A549 (cell line): ENCODE results near the gene CRIP3. TPM values are rescaled to one million over a fixed set of nuclear protein-coding genes. Genes with fewer than 3 reads are reported as not detected.
A peak's percentile ranks its signal among the peaks of the same experiment; 100 is the strongest.

ENCODE experiments used
- ATAC-seq, 2 experiments: fragments of 200-7000 bp in 1 of 2; fragments of >200 bp in 1 of 2; cut with Nextera tagmentation in 1 of 2; cut with Tn5 transposase in 1 of 2; 3 replicates each; pipeline versions ENCODE4 v1.8.0 to v1.9.1; 2018 to 2020; ENCODE audit warnings: mild to moderate bottlenecking in 1 of 2, moderate library complexity in 1 of 2
- CTCF ChIA-PET: fragments of 300-600 bp; sonication (Branson Sonifier 250); formaldehyde crosslinking; extraction: SDS; loops from one replicate; lab custom pipeline; 2021; ENCODE audit warnings: antibody characterized with exemption, inconsistent platforms; lab: Yijun Ruan, JAX
- POLR2A ChIA-PET: fragments of 350-600 bp; formaldehyde crosslinking; extraction: SDS; loops from one replicate; lab custom pipeline; 2021; ENCODE audit warnings: antibody characterized with exemption, inconsistent platforms; lab: Yijun Ruan, JAX
- DNase-seq, 2 experiments: peaks; one replicate each; pipeline versions ENCODE4 v3.0.0 to v3.0.0-alpha.2; 2011 to 2016; ENCODE audit warnings: low read depth in 1 of 2, low spot score in 1 of 2
- FAIRE-seq: peaks from 2 replicates; lab custom pipeline; 2011; peaks lifted over from hg19 to GRCh38; lab: Jason Lieb, UNC
- H3K27ac ChIP-seq, 2 experiments: fragments of >200 bp; sonication (Bioruptor Twin); formaldehyde crosslinking; 3 replicates each; pipeline ENCODE4 v1.5.1; 2016 to 2017
- H3K4me1 ChIP-seq: fragments of >200 bp; sonication (Bioruptor Twin); formaldehyde crosslinking; 3 replicates; pipeline ENCODE4 v1.6.1; 2016
- H3K4me2 ChIP-seq: fragments of >200 bp; sonication (Bioruptor Twin); formaldehyde crosslinking; 3 replicates; pipeline ENCODE4 v1.6.1; 2016
- H3K4me3 ChIP-seq: fragments of >200 bp; sonication (Bioruptor Twin); formaldehyde crosslinking; 3 replicates; pipeline ENCODE4 v1.5.1; 2016
- H3K9me3 ChIP-seq: fragments of >200 bp; sonication (Bioruptor Twin); formaldehyde crosslinking; 3 replicates; pipeline ENCODE4 v1.6.1; 2016
- CBX2 ChIP-seq: fragments of 200-600 bp; sonication (generic); IDR thresholded peaks from 2 replicates; pipeline ENCODE4 v1.6.1; 2016; ENCODE audit warnings: low read depth, mild to moderate bottlenecking, borderline replicate concordance
- CEBPB ChIP-seq, 2 experiments: fragments of >200 bp in 1 of 2; sonication (Bioruptor Twin) in 1 of 2; formaldehyde crosslinking in 1 of 2; IDR thresholded peaks; 2 replicates each; pipeline ENCODE4 v1.6.1; 2012 to 2016
- EHF ChIP-seq: fragments of 250-450 bp; sonication (Bioruptor Pico); IDR thresholded peaks from 2 replicates; pipeline ENCODE4 v1.5.0; 2020; ENCODE audit warnings: mild to moderate bottlenecking
- FOXS1 ChIP-seq: fragments of 250-450 bp; sonication (Bioruptor Pico); IDR thresholded peaks from 2 replicates; pipeline ENCODE4 v1.5.0; 2020; ENCODE audit warnings: mild to moderate bottlenecking, moderate library complexity
- HDAC2 ChIP-seq: fragments of 200-600 bp; sonication (generic); IDR thresholded peaks from 2 replicates; pipeline ENCODE4 v1.6.1; 2016
- JUN ChIP-seq, 2 experiments: fragments of >200 bp; sonication (Bioruptor Twin); formaldehyde crosslinking; IDR thresholded peaks; 2 replicates in 1 of 2; 3 replicates in 1 of 2; pipeline ENCODE4 v1.6.1; 2016 to 2017
- KDM1A ChIP-seq: fragments of 200-600 bp; sonication (generic); IDR thresholded peaks from 2 replicates; pipeline ENCODE4 v1.6.1; 2016; ENCODE audit warnings: low read depth, mild to moderate bottlenecking
- KDM5A ChIP-seq: fragments of 200-600 bp; sonication (generic); IDR thresholded peaks from 2 replicates; pipeline ENCODE4 v1.6.1; 2016; ENCODE audit warnings: antibody characterized with exemption, mild to moderate bottlenecking
- MAFK ChIP-seq: fragments of 450-650 bp; IDR thresholded peaks from 2 replicates; pipeline ENCODE4 v1.6.1; 2014; ENCODE audit not compliant: partially characterized antibody
- MAZ ChIP-seq: fragments of 150-350 bp; IDR thresholded peaks from 2 replicates; pipeline ENCODE4 v1.6.1; 2014; ENCODE audit warnings: antibody characterized with exemption, low read depth, low read length, borderline replicate concordance
- MYC ChIP-seq: IDR thresholded peaks from 2 replicates; pipeline ENCODE4 v1.6.1; 2012; ENCODE audit warnings: mild to moderate bottlenecking, inconsistent platforms, low read length, improper control_type of control experiment, borderline replicate concordance
- POLR2A ChIP-seq: IDR thresholded peaks from 2 replicates; pipeline ENCODE4 v1.6.1; 2012; ENCODE audit warnings: mild to moderate bottlenecking, low read length
- SMC3 ChIP-seq: fragments of >200 bp; sonication (Bioruptor Twin); formaldehyde crosslinking; IDR thresholded peaks from 3 replicates; pipeline ENCODE4 v1.6.1; 2018; ENCODE audit warnings: inconsistent platforms
- TFCP2L1 ChIP-seq: fragments of 250-450 bp; sonication (Bioruptor Pico); IDR thresholded peaks from 2 replicates; pipeline ENCODE4 v1.5.0; 2021; ENCODE audit warnings: mild to moderate bottlenecking
- ZNF302 ChIP-seq: fragments of 250-450 bp; sonication (Bioruptor Pico); IDR thresholded peaks from 2 replicates; pipeline ENCODE4 v1.9.0; 2021; ENCODE audit warnings: inconsistent platforms, mild to moderate bottlenecking, moderate library complexity
- WGBS: methylation state at CpG from one replicate; pipeline ENCODE4 v1.1.6; 2017; ENCODE audit errors: missing lambda C conversion rate; 5-methylcytosine and 5-hydroxymethylcytosine counted together
- polyA plus RNA-seq, 4 experiments: library from polyadenylated mRNA; depleted of rRNA in 3 of 4; stranded (reverse); fragments of >200 nt; fragmentation: RNase III in 1 of 4; extraction: RNeasy Plus Mini Kit Qiagen cat#74134 plus additional on column Dnase treatment in 1 of 4; gene quantifications; 2 replicates in 3 of 4; 3 replicates in 1 of 4; pipeline ENCODE4 v1.2.3, GENCODE V29; 2011 to 2017
- TF ChIP-seq, protein P1 (sequence below): fragments of >200 bp; sonication (Bioruptor Twin); formaldehyde crosslinking; IDR thresholded peaks from 3 replicates; pipeline ENCODE4 v1.5.1; 2016
- TF ChIP-seq, protein P2 (sequence below): IDR thresholded peaks from 2 replicates; pipeline ENCODE4 v1.6.1; 2012
- TF ChIP-seq, protein P3 (sequence below): fragments of 450-650 bp; IDR thresholded peaks from 2 replicates; pipeline ENCODE4 v1.6.1; 2014; ENCODE audit warnings: antibody characterized with exemption
- TF ChIP-seq, protein P4 (sequence below): fragments of >200 bp; sonication (Bioruptor Twin); formaldehyde crosslinking; IDR thresholded peaks from 2 replicates; pipeline ENCODE4 v1.6.1; 2016
- TF ChIP-seq, protein P5 (sequence below): fragments of 250-450 bp; sonication (Bioruptor Pico); IDR thresholded peaks from 2 replicates; pipeline ENCODE4 v1.5.0; 2020; ENCODE audit warnings: low read depth, mild to moderate bottlenecking, moderate library complexity
- TF ChIP-seq, protein P6 (sequence below): fragments of 200-600 bp; sonication (generic); IDR thresholded peaks from 2 replicates; pipeline ENCODE4 v1.6.1; 2016; ENCODE audit warnings: antibody characterized with exemption, mild to moderate bottlenecking, moderate library complexity
- TF ChIP-seq, protein P7 (sequence below): fragments of 250-450 bp; sonication (Bioruptor Pico); IDR thresholded peaks from 2 replicates; pipeline ENCODE4 v1.5.0; 2021; ENCODE audit warnings: mild to moderate bottlenecking, moderate library complexity, borderline replicate concordance

Gene CRIP3
- polyA plus RNA-seq, 2 of the 4 experiments (the other 2 are of a cell fraction) = 1.3 to 2.8 TPM

DNA sequence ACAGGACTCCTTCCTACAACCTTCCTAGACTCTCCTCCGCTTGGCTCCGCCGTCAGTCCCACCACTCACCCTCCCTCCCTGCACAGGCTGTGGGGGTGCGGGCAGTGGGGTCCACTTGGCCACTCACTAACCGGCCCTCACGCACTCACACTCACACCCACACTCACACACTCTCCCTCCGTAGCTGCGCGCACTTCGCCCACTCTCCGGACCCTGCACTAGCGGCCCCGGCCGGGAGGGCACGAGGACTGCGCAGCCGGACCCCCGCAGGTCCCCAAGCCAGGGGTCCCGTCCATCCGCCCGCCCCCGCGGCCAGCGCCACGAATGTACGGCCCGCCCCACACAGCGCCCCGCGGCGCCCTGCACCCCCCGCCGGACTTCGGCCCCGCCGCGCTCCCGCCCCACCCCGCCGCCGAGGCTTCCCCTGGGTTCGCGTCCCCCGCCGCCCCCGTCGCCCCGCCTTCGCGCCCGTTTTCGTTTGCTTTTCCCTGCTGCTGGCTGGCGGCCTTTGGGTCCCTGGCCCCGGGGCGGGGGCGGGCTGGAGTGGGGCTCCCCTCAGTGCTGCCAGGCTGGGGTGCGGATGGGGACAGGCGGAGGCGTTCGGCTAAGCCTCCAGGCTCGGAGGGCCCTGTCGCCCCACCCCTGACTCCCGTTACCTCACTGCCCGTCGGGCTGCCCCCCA lies 33.6 kb downstream of the CRIP3 start:
- WGBS = 81% methylated on average over 18 of the region's 65 CpGs
- no peak for ATAC-seq
- CTCF ChIA-PET = interaction anchor here (1.1 to 1.4 kb wide), 2 partner anchors 11 to 33 kb away, joined by 3 read pairs; partner anchors contain the start of gene CRIP3
- TF ChIP-seq TFCP2L1 (CRISPR knock-in tag) (no peak), SMC3 (no peak), POLR2A (no peak), MYC (no peak), KDM1A (no peak), CEBPB (IDR thresholded peaks at IDR 0.05) (no peak)
- Histone ChIP-seq H3K27ac (peak overlapping the region; percentile 71 to 92), H3K9me3 (no peaks in the 10 kb centered on the region), H3K4me2 (peak overlapping the region; percentile 76), H3K4me3 (peak overlapping the region; percentile 40), H3K4me1 (peaks cover 62% of the 10 kb centered on the region)
- POLR2A ChIA-PET = no interaction called here
- no peak for DNase-seq
- no peak for FAIRE-seq

DNA sequence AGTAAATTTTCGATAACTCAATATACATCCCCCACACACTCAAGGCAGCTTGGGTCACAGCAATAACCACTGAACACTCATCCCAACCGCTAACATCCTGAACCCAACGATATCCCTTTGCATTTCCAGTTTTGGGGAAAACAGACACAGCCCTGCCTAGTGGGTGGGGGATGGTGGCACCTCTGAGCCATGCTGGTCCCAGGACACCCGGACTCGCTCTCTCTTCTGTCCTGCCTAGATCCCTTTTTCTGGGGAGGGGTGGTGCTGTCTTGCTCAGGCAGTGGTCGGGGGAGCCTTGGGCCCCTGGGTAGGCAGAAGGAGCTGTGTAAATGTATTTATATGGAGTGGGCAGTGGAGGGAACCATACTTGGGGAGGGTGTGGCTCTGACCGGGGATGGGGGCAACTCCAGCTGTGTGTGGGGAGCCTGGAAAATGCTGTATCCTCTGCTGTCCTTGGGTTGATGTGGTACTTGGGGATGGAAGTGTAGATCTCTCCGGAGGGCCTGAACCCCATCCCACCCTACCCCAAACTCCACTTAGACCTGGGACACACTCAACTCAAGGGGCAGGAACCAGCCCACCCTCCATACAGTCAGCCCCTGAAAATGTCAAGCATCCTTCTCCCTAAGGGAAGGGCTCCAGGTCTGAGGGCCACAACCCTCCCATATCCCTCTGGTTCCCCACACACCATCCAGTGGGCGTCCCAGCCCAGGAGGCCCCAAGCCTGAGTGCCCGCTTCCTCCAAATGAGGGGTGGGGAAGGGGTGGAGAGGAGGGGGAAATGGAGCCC lies 34.3 kb downstream of the CRIP3 start:
- DNase-seq (no peak), FAIRE-seq (no peak), ATAC-seq (no peak)
- Histone ChIP-seq H3K27ac (peak overlapping the region in 1 of 2 experiments; percentile 92; a peak in 3 of 6 replicates), H3K4me3 (no peak overlapping the region), H3K4me1 (peaks cover 68% of the 10 kb centered on the region), H3K4me2 (peak overlapping the region; percentile 76), H3K9me3 (no peaks in the 10 kb centered on the region)
- no peak for TF ChIP-seq MAFK
- no peak for TF ChIP-seq HDAC2
- TF ChIP-seq, protein P1, sequence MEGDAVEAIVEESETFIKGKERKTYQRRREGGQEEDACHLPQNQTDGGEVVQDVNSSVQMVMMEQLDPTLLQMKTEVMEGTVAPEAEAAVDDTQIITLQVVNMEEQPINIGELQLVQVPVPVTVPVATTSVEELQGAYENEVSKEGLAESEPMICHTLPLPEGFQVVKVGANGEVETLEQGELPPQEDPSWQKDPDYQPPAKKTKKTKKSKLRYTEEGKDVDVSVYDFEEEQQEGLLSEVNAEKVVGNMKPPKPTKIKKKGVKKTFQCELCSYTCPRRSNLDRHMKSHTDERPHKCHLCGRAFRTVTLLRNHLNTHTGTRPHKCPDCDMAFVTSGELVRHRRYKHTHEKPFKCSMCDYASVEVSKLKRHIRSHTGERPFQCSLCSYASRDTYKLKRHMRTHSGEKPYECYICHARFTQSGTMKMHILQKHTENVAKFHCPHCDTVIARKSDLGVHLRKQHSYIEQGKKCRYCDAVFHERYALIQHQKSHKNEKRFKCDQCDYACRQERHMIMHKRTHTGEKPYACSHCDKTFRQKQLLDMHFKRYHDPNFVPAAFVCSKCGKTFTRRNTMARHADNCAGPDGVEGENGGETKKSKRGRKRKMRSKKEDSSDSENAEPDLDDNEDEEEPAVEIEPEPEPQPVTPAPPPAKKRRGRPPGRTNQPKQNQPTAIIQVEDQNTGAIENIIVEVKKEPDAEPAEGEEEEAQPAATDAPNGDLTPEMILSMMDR = no peak
- TF ChIP-seq, protein P2, sequence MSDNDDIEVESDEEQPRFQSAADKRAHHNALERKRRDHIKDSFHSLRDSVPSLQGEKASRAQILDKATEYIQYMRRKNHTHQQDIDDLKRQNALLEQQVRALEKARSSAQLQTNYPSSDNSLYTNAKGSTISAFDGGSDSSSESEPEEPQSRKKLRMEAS = no peak
- no peak for TF ChIP-seq FOXS1
- TF ChIP-seq ZNF302 = no peak
- TF ChIP-seq EHF (CRISPR knock-in tag) = no peak
- POLR2A ChIA-PET = no interaction called here
- 89% methylated on average over 10 of the region's 10 CpGs for WGBS
- CTCF ChIA-PET = interaction anchor here (1.3 to 3.0 kb wide), 3 partner anchors 11 to 227 kb away, joined by 4 to 12 read pairs (median 4); no protein-coding TSS in a partner anchor

DNA sequence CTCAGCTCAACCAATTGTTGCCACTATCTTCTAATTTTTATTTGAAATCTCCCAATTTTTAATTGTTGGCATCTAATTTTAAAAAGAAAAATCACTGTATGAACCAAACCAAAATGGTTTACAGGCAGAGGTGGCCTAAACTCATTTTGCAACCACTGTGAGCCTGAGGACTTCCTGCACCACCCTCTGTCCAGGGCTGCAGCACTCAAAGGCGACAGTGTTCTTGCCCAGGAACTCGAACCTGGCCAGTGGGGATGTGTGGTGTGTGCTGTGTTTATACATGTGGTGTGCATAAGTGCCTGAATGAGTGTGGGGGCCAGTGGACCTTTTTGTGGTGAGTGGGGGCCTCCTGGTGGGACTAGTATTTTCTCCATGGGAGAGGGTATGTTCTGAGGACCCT lies 34.9 kb downstream of the CRIP3 start:
- H3K9me3 ChIP-seq = no peaks in the 10 kb centered on the region
- H3K4me1 ChIP-seq = peaks cover 66% of the 10 kb centered on the region
- ChIA-PET CTCF (interaction anchor here (1.3 to 3.0 kb wide), 3 partner anchors 10 to 228 kb away, joined by 4 to 12 read pairs (median 4); no protein-coding TSS in a partner anchor), POLR2A (no interaction called here)
- ATAC-seq (no peak), FAIRE-seq (no peak), DNase-seq (no peak)
- 40% methylated on average over 1 of the region's 2 CpGs for WGBS
- no peak overlapping the region for H3K4me3 ChIP-seq
- H3K4me2 ChIP-seq = no peak overlapping the region
- H3K27ac ChIP-seq = no peak overlapping the region
- TF ChIP-seq, protein P3, sequence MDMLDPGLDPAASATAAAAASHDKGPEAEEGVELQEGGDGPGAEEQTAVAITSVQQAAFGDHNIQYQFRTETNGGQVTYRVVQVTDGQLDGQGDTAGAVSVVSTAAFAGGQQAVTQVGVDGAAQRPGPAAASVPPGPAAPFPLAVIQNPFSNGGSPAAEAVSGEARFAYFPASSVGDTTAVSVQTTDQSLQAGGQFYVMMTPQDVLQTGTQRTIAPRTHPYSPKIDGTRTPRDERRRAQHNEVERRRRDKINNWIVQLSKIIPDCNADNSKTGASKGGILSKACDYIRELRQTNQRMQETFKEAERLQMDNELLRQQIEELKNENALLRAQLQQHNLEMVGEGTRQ = no peak
- TF ChIP-seq CBX2 = no peak
- TF ChIP-seq JUN (IDR thresholded peaks at IDR 0.05) = no peak
- TF ChIP-seq, protein P4, sequence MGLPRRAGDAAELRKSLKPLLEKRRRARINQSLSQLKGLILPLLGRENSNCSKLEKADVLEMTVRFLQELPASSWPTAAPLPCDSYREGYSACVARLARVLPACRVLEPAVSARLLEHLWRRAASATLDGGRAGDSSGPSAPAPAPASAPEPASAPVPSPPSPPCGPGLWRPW = no peak
- TF ChIP-seq, protein P5, sequence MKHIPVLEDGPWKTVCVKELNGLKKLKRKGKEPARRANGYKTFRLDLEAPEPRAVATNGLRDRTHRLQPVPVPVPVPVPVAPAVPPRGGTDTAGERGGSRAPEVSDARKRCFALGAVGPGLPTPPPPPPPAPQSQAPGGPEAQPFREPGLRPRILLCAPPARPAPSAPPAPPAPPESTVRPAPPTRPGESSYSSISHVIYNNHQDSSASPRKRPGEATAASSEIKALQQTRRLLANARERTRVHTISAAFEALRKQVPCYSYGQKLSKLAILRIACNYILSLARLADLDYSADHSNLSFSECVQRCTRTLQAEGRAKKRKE (CRISPR knock-in tag) = no peak
- TF ChIP-seq KDM5A = no peak
- no peak for TF ChIP-seq MYC
- TF ChIP-seq, protein P6, sequence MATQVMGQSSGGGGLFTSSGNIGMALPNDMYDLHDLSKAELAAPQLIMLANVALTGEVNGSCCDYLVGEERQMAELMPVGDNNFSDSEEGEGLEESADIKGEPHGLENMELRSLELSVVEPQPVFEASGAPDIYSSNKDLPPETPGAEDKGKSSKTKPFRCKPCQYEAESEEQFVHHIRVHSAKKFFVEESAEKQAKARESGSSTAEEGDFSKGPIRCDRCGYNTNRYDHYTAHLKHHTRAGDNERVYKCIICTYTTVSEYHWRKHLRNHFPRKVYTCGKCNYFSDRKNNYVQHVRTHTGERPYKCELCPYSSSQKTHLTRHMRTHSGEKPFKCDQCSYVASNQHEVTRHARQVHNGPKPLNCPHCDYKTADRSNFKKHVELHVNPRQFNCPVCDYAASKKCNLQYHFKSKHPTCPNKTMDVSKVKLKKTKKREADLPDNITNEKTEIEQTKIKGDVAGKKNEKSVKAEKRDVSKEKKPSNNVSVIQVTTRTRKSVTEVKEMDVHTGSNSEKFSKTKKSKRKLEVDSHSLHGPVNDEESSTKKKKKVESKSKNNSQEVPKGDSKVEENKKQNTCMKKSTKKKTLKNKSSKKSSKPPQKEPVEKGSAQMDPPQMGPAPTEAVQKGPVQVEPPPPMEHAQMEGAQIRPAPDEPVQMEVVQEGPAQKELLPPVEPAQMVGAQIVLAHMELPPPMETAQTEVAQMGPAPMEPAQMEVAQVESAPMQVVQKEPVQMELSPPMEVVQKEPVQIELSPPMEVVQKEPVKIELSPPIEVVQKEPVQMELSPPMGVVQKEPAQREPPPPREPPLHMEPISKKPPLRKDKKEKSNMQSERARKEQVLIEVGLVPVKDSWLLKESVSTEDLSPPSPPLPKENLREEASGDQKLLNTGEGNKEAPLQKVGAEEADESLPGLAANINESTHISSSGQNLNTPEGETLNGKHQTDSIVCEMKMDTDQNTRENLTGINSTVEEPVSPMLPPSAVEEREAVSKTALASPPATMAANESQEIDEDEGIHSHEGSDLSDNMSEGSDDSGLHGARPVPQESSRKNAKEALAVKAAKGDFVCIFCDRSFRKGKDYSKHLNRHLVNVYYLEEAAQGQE = no peak
- no peak for TF ChIP-seq KDM1A
- TF ChIP-seq, protein P7, sequence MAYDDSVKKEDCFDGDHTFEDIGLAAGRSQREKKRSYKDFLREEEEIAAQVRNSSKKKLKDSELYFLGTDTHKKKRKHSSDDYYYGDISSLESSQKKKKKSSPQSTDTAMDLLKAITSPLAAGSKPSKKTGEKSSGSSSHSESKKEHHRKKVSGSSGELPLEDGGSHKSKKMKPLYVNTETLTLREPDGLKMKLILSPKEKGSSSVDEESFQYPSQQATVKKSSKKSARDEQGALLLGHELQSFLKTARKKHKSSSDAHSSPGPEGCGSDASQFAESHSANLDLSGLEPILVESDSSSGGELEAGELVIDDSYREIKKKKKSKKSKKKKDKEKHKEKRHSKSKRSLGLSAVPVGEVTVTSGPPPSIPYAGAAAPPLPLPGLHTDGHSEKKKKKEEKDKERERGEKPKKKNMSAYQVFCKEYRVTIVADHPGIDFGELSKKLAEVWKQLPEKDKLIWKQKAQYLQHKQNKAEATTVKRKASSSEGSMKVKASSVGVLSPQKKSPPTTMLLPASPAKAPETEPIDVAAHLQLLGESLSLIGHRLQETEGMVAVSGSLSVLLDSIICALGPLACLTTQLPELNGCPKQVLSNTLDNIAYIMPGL (CRISPR knock-in tag) = no peak
- no peak for TF ChIP-seq MAZ
